T-cell (primary cell): ENCODE measurements around the gene AFP. TPM values are rescaled to one million over a fixed set of nuclear protein-coding genes. Genes with fewer than 3 reads are reported as not detected.

Experiments used
- ATAC-seq, 4 experiments: fragments of 200-7000 bp in 3 of 4; fragments of 150-1000 bp in 1 of 4; cut with Tn5 transposase; replicated peaks in 1 of 4; 1 replicate in 3 of 4; 2 replicates in 1 of 4; pipeline ENCODE4 v1.10.0; 2021; ENCODE audit warnings: moderate library complexity in 3 of 4, mild to moderate bottlenecking in 2 of 4, moderate number of reproducible peaks in 1 of 4
- CTCF ChIA-PET, 2 donors: fragments of 300-600 bp; sonication (Branson Sonifier 250); formaldehyde crosslinking; loops; one replicate each; lab custom pipeline; 2022; ENCODE audit warnings: antibody characterized with exemption in 2 of 2; lab: Charles Lee
- POLR2A ChIA-PET, 2 donors: fragments of 300-600 bp; sonication (Branson Sonifier 250); formaldehyde crosslinking; loops; one replicate each; lab custom pipeline; 2022; ENCODE audit warnings: antibody characterized with exemption in 2 of 2; lab: Charles Lee
- DNase-seq, 35 experiments: peaks; one replicate each; pipeline versions ENCODE4 v3.0.0 to v3.0.0-alpha.2; 2013 to 2023
- H3K27ac ChIP-seq: one replicate; pipeline ENCODE4 v1.5.1; 2013; ENCODE audit warnings: low read length
- H3K27me3 ChIP-seq, 2 experiments: replicated peaks in 1 of 2; 1 replicate in 1 of 2; 2 replicates in 1 of 2; pipeline versions ENCODE4 v1.6.1 to v1.7.0; 2013; ENCODE audit warnings: low read length in 1 of 2, mixed read lengths in 1 of 2; ENCODE audit not compliant: control insufficient read depth in 2 of 2, insufficient read depth in 2 of 2; ENCODE audit errors: extremely low read depth in 1 of 2
- H3K36me3 ChIP-seq, 2 donors: 1 replicate in 1 of 2; 2 replicates in 1 of 2; pipeline versions ENCODE4 v1.6.1 to v1.7.0; 2013; ENCODE audit warnings: low read length in 1 of 2; ENCODE audit not compliant: control insufficient read depth in 2 of 2, insufficient read depth in 1 of 2; ENCODE audit errors: extremely low read depth in 1 of 2
- H3K4me1 ChIP-seq, 2 experiments: 1 replicate in 1 of 2; 2 replicates in 1 of 2; pipeline versions ENCODE4 v1.6.1 to v1.7.0; 2013; ENCODE audit warnings: low read length in 2 of 2, mixed read lengths in 1 of 2; ENCODE audit not compliant: insufficient read depth in 2 of 2, control insufficient read depth in 1 of 2; ENCODE audit errors: extremely low read depth in 1 of 2
- H3K4me3 ChIP-seq, 2 donors: 1 replicate in 1 of 2; 2 replicates in 1 of 2; pipeline versions ENCODE4 v1.5.1 to v1.7.0; 2013; ENCODE audit warnings: mild to moderate bottlenecking in 2 of 2, low read length in 1 of 2, moderate library complexity in 1 of 2; ENCODE audit not compliant: control insufficient read depth in 1 of 2; ENCODE audit errors: extremely low read depth in 1 of 2
- H3K9me3 ChIP-seq: 2 replicates; pipeline ENCODE4 v1.7.0; 2013
- H3K27ac Mint-ChIP-seq, 2 donors: one replicate each; pipeline ENCODE4 v1.8.0; 2020 to 2021; ENCODE audit warnings: mild to moderate bottlenecking in 2 of 2, mixed read lengths in 2 of 2
- H3K27me3 Mint-ChIP-seq, 2 donors: one replicate each; pipeline ENCODE4 v1.8.0; 2021 to 2022; ENCODE audit warnings: mixed read lengths in 2 of 2
- H3K36me3 Mint-ChIP-seq: one replicate; pipeline ENCODE4 v1.8.0; 2021; ENCODE audit warnings: mixed read lengths
- H3K4me1 Mint-ChIP-seq, 3 donors: one replicate each; pipeline ENCODE4 v1.8.0; 2020 to 2022; ENCODE audit warnings: mixed read lengths in 3 of 3, mild to moderate bottlenecking in 1 of 3
- H3K4me3 Mint-ChIP-seq, 3 donors: one replicate each; pipeline ENCODE4 v1.8.0; 2020 to 2022; ENCODE audit warnings: mild to moderate bottlenecking in 3 of 3, mixed read lengths in 3 of 3, moderate library complexity in 3 of 3
- H3K9me3 Mint-ChIP-seq, 3 donors: one replicate each; pipeline ENCODE4 v1.8.0; 2020 to 2022; ENCODE audit warnings: mixed read lengths in 3 of 3
- WGBS: methylation state at CpG from one replicate; pipeline ENCODE4 v1.1.5; 2013; ENCODE audit warnings: missing lambda C conversion rate; ENCODE audit not compliant: insufficient coverage; 5-methylcytosine and 5-hydroxymethylcytosine counted together
- total RNA-seq, 35 experiments: library from RNA in 6 of 35; stranded (reverse) in 6 of 35; fragments of 120-200 nt in 1 of 35; gene quantifications; one replicate each; pipeline versions ENCODE4 v1.2.1 to v1.2.4 and lab custom pipeline; 2013 to 2026

Gene AFP
- total RNA-seq, 5 donors from 2014 or later (not counting 1 experiment from before 2014, with no cell fraction given) = 1.6 to 3.6 (median 2.5) TPM; not detected in 2

DNA sequence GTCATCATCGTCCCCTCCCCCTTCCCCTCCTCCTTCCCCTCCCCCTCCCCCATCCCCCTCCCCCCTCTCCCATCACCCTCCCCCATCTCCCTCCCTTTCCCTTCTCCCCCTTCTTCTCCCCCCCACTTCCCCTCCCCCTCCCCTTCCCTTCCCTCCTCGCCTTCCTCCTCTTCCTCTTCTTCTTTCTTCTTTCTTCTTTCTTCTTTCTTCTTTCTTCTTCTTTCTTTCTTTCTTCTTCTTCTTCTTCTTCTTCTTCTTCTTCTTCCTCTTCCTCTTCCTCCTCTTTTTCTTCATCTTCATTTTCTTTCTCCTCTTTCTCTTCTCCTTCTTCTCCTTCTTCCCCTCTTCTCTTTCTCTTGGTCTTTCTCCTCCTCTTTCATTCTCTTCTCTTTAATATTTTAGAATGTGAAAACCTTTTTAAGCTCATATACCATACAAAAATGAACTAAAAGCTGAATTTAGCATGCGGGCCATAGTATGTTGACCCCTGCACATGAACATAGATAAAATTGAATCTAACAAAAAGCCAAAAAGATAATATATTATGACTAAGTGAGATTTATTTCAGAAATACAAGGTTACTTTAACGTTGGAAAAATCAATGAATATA is 25.0 kb downstream of the AFP start:
- Mint-ChIP-seq H3K4me1 (no peaks in the 10 kb centered on the region), H3K9me3 (no peaks in the 10 kb centered on the region), H3K36me3 (no peaks in the 10 kb centered on the region), H3K27ac (no peak overlapping the region), H3K4me3 (no peak overlapping the region), H3K27me3 (peaks cover 8 to 13% of the 10 kb centered on the region in 2 donors)
- Histone ChIP-seq H3K4me1 (no peaks in the 10 kb centered on the region), H3K4me3 (no peak overlapping the region), H3K27ac (no peak overlapping the region), H3K36me3 (no peaks in the 10 kb centered on the region), H3K27me3 (no peaks in the 10 kb centered on the region), H3K9me3 (no peaks in the 10 kb centered on the region)
- DNase-seq = no peak
- no peak for ATAC-seq
- WGBS = 80% methylated on average over 1 of the region's 4 CpGs
- ChIA-PET CTCF (interaction anchor here in 1 of 2 donors (0.7 kb wide), 1 partner anchor 28 kb away, joined by 5 read pairs; no protein-coding TSS in a partner anchor), POLR2A (interaction anchor here in 1 of 2 donors (0.6 kb wide), 1 partner anchor 463 kb away, joined by 4 read pairs; no protein-coding TSS in a partner anchor)

- no peaks in the 10 kb centered on the region for H3K36me3 ChIP-seq
- Mint-ChIP-seq H3K4me3 (no peak overlapping the region), H3K36me3 (no peaks in the 10 kb centered on the region), H3K27ac (no peak overlapping the region), H3K9me3 (peaks cover 0 to 5% (median 5%) of the 10 kb centered on the region in 3 donors), H3K4me1 (no peaks in the 10 kb centered on the region), H3K27me3 (peaks cover 1 to 14% of the 10 kb centered on the region in 2 donors)
- no CpG with 5 or more reads among the region's 3 CpGs for WGBS
- H3K9me3 ChIP-seq = no peaks in the 10 kb centered on the region
- ATAC-seq (no peak), DNase-seq (no peak)
- ChIA-PET CTCF (no interaction called here), POLR2A (no interaction called here)
- H3K27ac ChIP-seq = no peak overlapping the region
- no peaks in the 10 kb centered on the region for H3K27me3 ChIP-seq
- no peak overlapping the region for H3K4me3 ChIP-seq
- no peaks in the 10 kb centered on the region for H3K4me1 ChIP-seq
Observed at GRCh38 chr4:73468170-73468569, 32.1 kb downstream of the AFP start.

DNA sequence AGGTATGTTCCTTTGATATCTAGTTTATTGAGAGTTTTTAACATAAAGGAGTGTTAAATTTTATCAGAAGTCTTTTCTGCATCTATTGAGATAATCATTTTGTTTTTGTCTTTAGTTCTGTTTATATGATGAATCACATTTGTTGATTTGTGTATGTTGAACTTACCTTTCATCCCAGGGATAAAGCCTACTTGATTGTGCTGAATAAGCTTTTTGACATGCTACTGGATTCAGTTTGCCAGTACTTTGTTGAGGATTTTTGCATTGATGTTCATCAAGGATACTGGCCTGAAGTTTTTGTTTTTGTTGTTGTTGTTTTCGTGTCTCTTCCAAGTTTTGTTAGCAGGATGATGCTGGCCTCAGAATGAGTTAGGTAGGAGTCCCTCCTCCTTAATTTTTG is 34.7 kb downstream of the AFP start:
- POLR2A ChIA-PET = no interaction called here
- Mint-ChIP-seq H3K4me3 (no peak overlapping the region), H3K36me3 (no peaks in the 10 kb centered on the region)

GRCh38 chr4:73477176-73477575 is 41.2 kb downstream of the AFP start:
- Mint-ChIP-seq H3K27me3 (peaks cover 1 to 4% of the 10 kb centered on the region in 2 donors), H3K4me1 (no peaks in the 10 kb centered on the region), H3K36me3 (no peaks in the 10 kb centered on the region), H3K27ac (no peak overlapping the region), H3K9me3 (peaks cover 0 to 11% (median 9%) of the 10 kb centered on the region in 3 donors), H3K4me3 (no peak overlapping the region)
- Histone ChIP-seq H3K4me1 (no peaks in the 10 kb centered on the region), H3K27me3 (peaks cover 0 to 9% of the 10 kb centered on the region in 2 experiments), H3K9me3 (no peaks in the 10 kb centered on the region), H3K36me3 (no peaks in the 10 kb centered on the region), H3K27ac (no peak overlapping the region), H3K4me3 (no peak overlapping the region)
- DNase-seq (no peak), ATAC-seq (no peak)
- ChIA-PET CTCF (no interaction called here), POLR2A (no interaction called here)
- WGBS = 84% methylated on average over 8 of the region's 11 CpGs

More for the DNA sequence above, 34.7 kb downstream of the AFP start:
- CTCF ChIA-PET = no interaction called here
- peaks cover 0 to 9% (median 9%) of the 10 kb centered on the region in 3 donors for H3K9me3 Mint-ChIP-seq
- no peak for ATAC-seq
- no peaks in the 10 kb centered on the region for H3K36me3 ChIP-seq
- H3K27me3 ChIP-seq = no peaks in the 10 kb centered on the region
- no peak overlapping the region for H3K27ac Mint-ChIP-seq
- H3K27me3 Mint-ChIP-seq = peaks cover 0 to 14% of the 10 kb centered on the region in 2 donors
- no peak overlapping the region for H3K27ac ChIP-seq
- H3K9me3 ChIP-seq = no peaks in the 10 kb centered on the region
- H3K4me3 ChIP-seq = no peak overlapping the region
- 100% methylated on average over 1 of the region's 1 CpG for WGBS
- H3K4me1 ChIP-seq = no peaks in the 10 kb centered on the region
- H3K4me1 Mint-ChIP-seq = no peaks in the 10 kb centered on the region
- DNase-seq = no peak

DNA sequence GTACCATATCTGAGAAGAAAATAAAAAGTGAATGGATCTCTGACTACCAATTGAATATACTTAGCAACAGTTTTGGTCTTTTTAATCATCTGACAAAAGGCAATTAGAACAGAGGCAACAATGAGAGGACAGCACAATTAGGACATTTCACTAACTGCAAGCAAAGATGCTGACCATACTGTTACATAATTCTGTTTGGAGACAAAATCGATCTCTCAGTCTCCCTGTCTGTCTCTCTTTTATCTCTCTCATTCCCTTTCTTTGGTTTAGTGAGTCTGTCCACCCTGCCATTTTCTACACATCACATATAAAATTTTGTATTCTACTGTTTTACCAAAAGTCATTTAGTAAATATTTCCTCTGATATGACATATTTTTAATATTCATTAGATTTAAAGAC is 43.3 kb downstream of the AFP start:
- H3K27ac Mint-ChIP-seq = no peak overlapping the region
- no peaks in the 10 kb centered on the region for H3K9me3 ChIP-seq
- DNase-seq (no peak), ATAC-seq (no peak)
- WGBS = no CpG with 5 or more reads among the region's 1 CpG
- no peaks in the 10 kb centered on the region for H3K36me3 ChIP-seq
- H3K36me3 Mint-ChIP-seq = no peaks in the 10 kb centered on the region
- CTCF ChIA-PET = no interaction called here
- no peaks in the 10 kb centered on the region for H3K4me1 Mint-ChIP-seq
- peaks cover 5 to 8% of the 10 kb centered on the region in 2 donors for H3K27me3 Mint-ChIP-seq
- no peak overlapping the region for H3K4me3 Mint-ChIP-seq
- H3K4me1 ChIP-seq = no peaks in the 10 kb centered on the region
- H3K4me3 ChIP-seq = no peak overlapping the region
- peaks cover 0 to 4% (median 0%) of the 10 kb centered on the region in 3 donors for H3K9me3 Mint-ChIP-seq
- POLR2A ChIA-PET = no interaction called here
- H3K27me3 ChIP-seq = peaks cover 0 to 9% of the 10 kb centered on the region in 2 experiments
- no peak overlapping the region for H3K27ac ChIP-seq

DNA sequence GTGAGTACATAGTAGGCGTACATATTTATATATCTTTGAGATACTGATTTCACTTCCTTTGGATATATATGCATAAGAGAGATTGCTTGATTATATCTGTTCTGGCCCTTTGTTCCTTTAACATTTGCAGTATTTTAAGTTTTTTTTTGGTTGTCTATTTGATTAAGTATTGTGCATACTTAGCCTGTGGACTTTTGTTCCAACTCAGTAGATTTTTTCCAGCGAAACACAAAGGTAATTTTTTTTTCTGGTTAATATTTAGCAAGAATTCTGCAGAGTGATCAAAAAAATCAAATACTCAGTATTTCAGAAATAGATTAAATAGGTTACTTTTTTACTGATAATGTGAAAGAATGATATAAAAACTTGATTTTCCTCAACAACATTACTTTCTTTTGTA is 45.3 kb downstream of the AFP start, which contains the start of gene AFM:
AFM (plus strand) TSS at position 388 of the 400 bp plus-strand sequence. CDS start 31 bp downstream, outside the sequence.
- H3K36me3 Mint-ChIP-seq = no peaks in the 10 kb centered on the region
- H3K27me3 ChIP-seq = peaks cover 0 to 9% of the 10 kb centered on the region in 2 experiments
- H3K9me3 ChIP-seq = no peaks in the 10 kb centered on the region
- DNase-seq (no peak), ATAC-seq (no peak)
- H3K4me1 ChIP-seq = no peaks in the 10 kb centered on the region
- no peak within 1 kb of the TSS for H3K27ac ChIP-seq
- H3K4me3 Mint-ChIP-seq = no peak within 1 kb of the TSS
- ChIA-PET POLR2A (no interaction called here), CTCF (no interaction called here)
- H3K4me1 Mint-ChIP-seq = no peaks in the 10 kb centered on the region
- peaks cover 5 to 13% of the 10 kb centered on the region in 2 donors for H3K27me3 Mint-ChIP-seq
- H3K9me3 Mint-ChIP-seq = no peaks in the 10 kb centered on the region
- no peaks in the 10 kb centered on the region for H3K36me3 ChIP-seq
- H3K27ac Mint-ChIP-seq = no peak within 1 kb of the TSS
- no CpG with 5 or more reads among the region's 2 CpGs for WGBS
- H3K4me3 ChIP-seq = no peak within 1 kb of the TSS
